Mesothelial cell of epicardium (in vitro differentiated cells): ENCODE measurements around the gene LGALS1. TPM values are rescaled to one million over a fixed set of nuclear protein-coding genes. Genes with fewer than 3 reads are reported as not detected.
A peak's percentile ranks its signal among the peaks of the same experiment; 100 is the strongest.

Experiments
- DNase-seq, 2 experiments: peaks; one replicate each; pipeline ENCODE4 v3.0.0; 2021; ENCODE audit warnings: low spot score in 2 of 2; ENCODE audit not compliant: unreplicated experiment in 2 of 2
- H3K27ac Mint-ChIP-seq: 2 replicates; pipeline ENCODE4 v1.8.0; 2021; ENCODE audit warnings: mixed read lengths
- H3K27me3 Mint-ChIP-seq: 2 replicates; pipeline ENCODE4 v1.8.0; 2021; ENCODE audit warnings: low read depth, mixed read lengths
- H3K36me3 Mint-ChIP-seq: 2 replicates; pipeline ENCODE4 v1.8.0; 2021; ENCODE audit warnings: mixed read lengths
- H3K4me1 Mint-ChIP-seq: 2 replicates; pipeline ENCODE4 v1.8.0; 2021; ENCODE audit warnings: mixed read lengths
- H3K4me3 Mint-ChIP-seq: 2 replicates; pipeline ENCODE4 v1.8.0; 2021; ENCODE audit warnings: mild to moderate bottlenecking, moderate library complexity, mixed read lengths
- H3K9me3 Mint-ChIP-seq: 2 replicates; pipeline ENCODE4 v1.8.0; 2021; ENCODE audit warnings: mixed read lengths
- total RNA-seq: library from RNA; stranded (reverse); gene quantifications from 3 replicates; pipeline ENCODE4 v1.2.1, GENCODE V29; 2021
- TF ChIP-seq, protein P1 (sequence below): fragments of 200-600 bp; sonication (generic); IDR thresholded peaks from one replicate; pipeline ENCODE4 v1.5.0; 2021; ENCODE audit warnings: antibody characterized with exemption; ENCODE audit not compliant: unreplicated experiment

LGALS1 gene
- total RNA-seq, 1 donor from 2014 or later, result 238 TPM

GRCh38 chr22:37627545-37627944, 47.9 kb upstream of the LGALS1 start:
- no peak overlapping the region for H3K4me3 Mint-ChIP-seq
- peaks cover 9% of the 10 kb centered on the region for H3K36me3 Mint-ChIP-seq
- TF ChIP-seq, protein P1, sequence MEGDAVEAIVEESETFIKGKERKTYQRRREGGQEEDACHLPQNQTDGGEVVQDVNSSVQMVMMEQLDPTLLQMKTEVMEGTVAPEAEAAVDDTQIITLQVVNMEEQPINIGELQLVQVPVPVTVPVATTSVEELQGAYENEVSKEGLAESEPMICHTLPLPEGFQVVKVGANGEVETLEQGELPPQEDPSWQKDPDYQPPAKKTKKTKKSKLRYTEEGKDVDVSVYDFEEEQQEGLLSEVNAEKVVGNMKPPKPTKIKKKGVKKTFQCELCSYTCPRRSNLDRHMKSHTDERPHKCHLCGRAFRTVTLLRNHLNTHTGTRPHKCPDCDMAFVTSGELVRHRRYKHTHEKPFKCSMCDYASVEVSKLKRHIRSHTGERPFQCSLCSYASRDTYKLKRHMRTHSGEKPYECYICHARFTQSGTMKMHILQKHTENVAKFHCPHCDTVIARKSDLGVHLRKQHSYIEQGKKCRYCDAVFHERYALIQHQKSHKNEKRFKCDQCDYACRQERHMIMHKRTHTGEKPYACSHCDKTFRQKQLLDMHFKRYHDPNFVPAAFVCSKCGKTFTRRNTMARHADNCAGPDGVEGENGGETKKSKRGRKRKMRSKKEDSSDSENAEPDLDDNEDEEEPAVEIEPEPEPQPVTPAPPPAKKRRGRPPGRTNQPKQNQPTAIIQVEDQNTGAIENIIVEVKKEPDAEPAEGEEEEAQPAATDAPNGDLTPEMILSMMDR, result no peak
- no peak for DNase-seq
- no peaks in the 10 kb centered on the region for H3K9me3 Mint-ChIP-seq
- H3K4me1 Mint-ChIP-seq, result peaks cover 6% of the 10 kb centered on the region
- peak overlapping the region; percentile 47 for H3K27ac Mint-ChIP-seq
- H3K27me3 Mint-ChIP-seq, result no peaks in the 10 kb centered on the region

DNA sequence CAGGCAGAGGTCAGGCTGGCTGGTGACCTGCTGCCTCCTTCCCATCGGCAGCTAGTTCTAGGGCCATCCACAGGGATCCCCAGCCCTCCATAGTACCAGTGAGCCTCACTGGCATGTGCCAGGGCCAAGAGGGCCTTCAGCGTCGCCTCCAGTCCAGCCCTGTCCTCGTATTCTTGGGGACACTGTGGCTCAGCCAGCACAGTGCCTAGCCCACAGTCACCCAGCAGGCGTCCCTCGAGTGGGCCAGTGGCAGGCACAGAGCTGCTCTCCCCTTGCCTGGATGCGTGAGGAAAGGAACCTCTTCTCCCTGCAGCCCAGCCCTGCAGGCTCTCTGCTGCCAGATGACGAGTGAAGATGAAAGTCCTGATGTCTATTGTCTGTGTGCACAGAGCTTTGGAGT, 46.6 kb upstream of the LGALS1 start:
- no peak for DNase-seq
- H3K36me3 Mint-ChIP-seq, result peaks cover 10% of the 10 kb centered on the region
- H3K4me1 Mint-ChIP-seq, result peaks cover 10% of the 10 kb centered on the region
- TF ChIP-seq, protein P1, result no peak
- H3K27ac Mint-ChIP-seq, result no peak overlapping the region
- no peaks in the 10 kb centered on the region for H3K9me3 Mint-ChIP-seq
- H3K4me3 Mint-ChIP-seq, result no peak overlapping the region
- H3K27me3 Mint-ChIP-seq, result no peaks in the 10 kb centered on the region

GRCh38 chr22:37629928-37630327, 45.5 kb upstream of the LGALS1 start:
- Mint-ChIP-seq H3K27me3 (no peaks in the 10 kb centered on the region), H3K4me1 (peaks cover 21% of the 10 kb centered on the region), H3K27ac (no peak overlapping the region), H3K36me3 (peaks cover 10% of the 10 kb centered on the region), H3K4me3 (no peak overlapping the region), H3K9me3 (no peaks in the 10 kb centered on the region)
- no peak for DNase-seq
- TF ChIP-seq, protein P1, result no peak

GRCh38 chr22:37630839-37631435, 44.5 kb upstream of the LGALS1 start:
- H3K9me3 Mint-ChIP-seq, result no peaks in the 10 kb centered on the region
- no peaks in the 10 kb centered on the region for H3K27me3 Mint-ChIP-seq

DNA sequence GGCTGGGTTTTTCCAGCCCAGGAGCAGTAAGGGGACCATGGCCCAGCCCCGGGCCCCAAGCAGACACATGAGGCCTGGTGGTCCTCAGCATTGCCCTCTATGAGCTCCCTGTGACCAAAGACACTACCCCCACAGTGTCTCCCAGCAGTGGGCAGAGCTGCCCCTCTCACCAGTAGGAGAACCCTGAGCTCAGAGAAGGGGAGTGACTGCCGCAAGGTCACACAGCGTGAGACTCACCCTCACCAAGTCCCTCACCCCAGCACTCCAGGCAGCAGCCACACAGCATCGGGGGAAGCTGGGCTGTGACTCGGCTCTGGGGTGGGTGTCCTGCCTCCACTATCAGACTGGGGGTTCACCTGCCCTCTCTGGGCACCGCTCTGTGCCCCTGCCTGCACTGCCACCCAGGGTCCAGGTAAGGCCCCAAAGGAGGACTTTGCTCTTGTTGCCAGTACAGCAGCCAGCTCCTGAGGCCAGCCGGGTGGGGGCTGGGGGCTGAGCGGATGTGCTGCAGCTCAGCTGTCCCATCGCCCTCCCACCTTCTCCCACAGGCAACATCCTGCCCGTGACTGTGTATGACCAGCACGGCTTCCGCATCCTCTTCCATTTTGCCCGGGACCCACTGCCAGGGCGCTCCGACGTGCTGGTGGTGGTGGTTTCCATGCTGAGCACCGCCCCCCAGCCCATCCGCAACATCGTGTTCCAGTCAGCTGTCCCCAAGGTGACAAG, 43.8 kb upstream of the LGALS1 start:
- TF ChIP-seq, protein P1, result no peak
- no peaks in the 10 kb centered on the region for H3K9me3 Mint-ChIP-seq
- peak overlapping the region; percentile 39 for H3K27ac Mint-ChIP-seq
- H3K36me3 Mint-ChIP-seq, result peaks cover 6% of the 10 kb centered on the region
- no peaks in the 10 kb centered on the region for H3K27me3 Mint-ChIP-seq
- no peak overlapping the region for H3K4me3 Mint-ChIP-seq
- no peak for DNase-seq
- peaks cover 22% of the 10 kb centered on the region for H3K4me1 Mint-ChIP-seq

More at GRCh38 chr22:37630839-37631435, 44.5 kb upstream of the LGALS1 start:
- peaks cover 24% of the 10 kb centered on the region for H3K4me1 Mint-ChIP-seq
- TF ChIP-seq, protein P1, result no peak
- H3K36me3 Mint-ChIP-seq, result peaks cover 6% of the 10 kb centered on the region
- peak overlapping the region; percentile 71 for H3K27ac Mint-ChIP-seq
- no peak overlapping the region for H3K4me3 Mint-ChIP-seq
- DNase-seq, result no peak
